Activated naive CD4-positive, alpha-beta T cell treated with anti-CD3 and anti-CD28 coated beads, Interleukin-2, amount 50 U/mL, for 72 hours (primary cell): ENCODE results near the gene SLC19A1. TPM values are rescaled to one million over a fixed set of nuclear protein-coding genes. Genes with fewer than 3 reads are reported as not detected.

Experiments
- ATAC-seq, 2 donors: fragments of 150-1000 bp; cut with Tn5 transposase; 2 replicates each; pipeline ENCODE4 v1.10.0; 2021; ENCODE audit warnings: mild to moderate bottlenecking in 2 of 2, moderate library complexity in 2 of 2
- DNase-seq, 2 donors: peaks; one replicate each; pipeline ENCODE4 v3.0.0; 2021 to 2022; ENCODE audit warnings: low spot score in 2 of 2
- H3K27ac Mint-ChIP-seq, 2 donors: one replicate each; pipeline ENCODE4 v1.8.0; 2022; ENCODE audit warnings: mild to moderate bottlenecking in 2 of 2, mixed read lengths in 2 of 2
- H3K36me3 Mint-ChIP-seq, 2 donors: one replicate each; pipeline ENCODE4 v1.8.0; 2022; ENCODE audit warnings: mixed read lengths in 2 of 2
- H3K9me3 Mint-ChIP-seq, 2 donors: one replicate each; pipeline ENCODE4 v1.8.0; 2022; ENCODE audit warnings: mixed read lengths in 2 of 2
- total RNA-seq, 2 donors: library from RNA; stranded (reverse); gene quantifications; one replicate each; pipeline ENCODE4 v1.2.3, GENCODE V29; 2022

Gene SLC19A1
- 10 to 100 TPM; 24.9 to 62.5 TPM for total RNA-seq

GRCh38 chr21:45542242-45542666 lies at the start of gene SLC19A1:
Gene SLC19A1, minus strand, starts transcription at chr21:45542440. Its CDS starts 4,481 bp downstream, at chr21:45537959.
- peak within 1 kb of the TSS in 1 of 2 donors; percentile 64 for H3K27ac Mint-ChIP-seq
- no peaks in the 10 kb centered on the region for H3K36me3 Mint-ChIP-seq
- peak; percentile 81 to 87 for ATAC-seq
- DNase-seq, result peak; percentile 68 to 85
- H3K9me3 Mint-ChIP-seq, result no peaks in the 10 kb centered on the region

DNA sequence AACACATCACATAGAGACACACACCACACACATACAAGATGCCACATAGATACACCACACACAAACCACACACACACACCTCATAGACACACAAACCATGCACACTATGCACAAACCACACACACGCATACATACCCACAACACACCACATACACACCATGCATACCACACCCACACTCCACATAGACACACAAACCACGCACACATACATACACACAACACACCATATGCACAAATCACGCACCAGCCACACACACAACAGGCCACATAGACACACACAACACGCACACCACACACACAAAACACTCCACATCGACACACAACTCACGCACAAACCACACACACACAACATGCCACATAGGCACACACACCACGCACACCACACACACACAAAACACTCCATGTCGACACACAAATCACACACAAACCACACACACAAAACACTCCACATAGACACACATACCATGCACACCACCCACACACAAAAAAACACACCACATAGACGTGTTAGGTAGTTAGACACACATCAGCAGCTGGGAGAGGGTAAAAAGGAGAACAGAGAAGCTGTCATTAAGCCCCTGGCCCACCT lies 49.5 kb upstream of the SLC19A1 start:
- H3K9me3 Mint-ChIP-seq, result peaks cover 8 to 26% of the 10 kb centered on the region in 2 donors
- peaks cover 9 to 32% of the 10 kb centered on the region in 2 donors for H3K36me3 Mint-ChIP-seq
- ATAC-seq (no peak), DNase-seq (no peak)
- H3K27ac Mint-ChIP-seq, result no peak overlapping the region

DNA sequence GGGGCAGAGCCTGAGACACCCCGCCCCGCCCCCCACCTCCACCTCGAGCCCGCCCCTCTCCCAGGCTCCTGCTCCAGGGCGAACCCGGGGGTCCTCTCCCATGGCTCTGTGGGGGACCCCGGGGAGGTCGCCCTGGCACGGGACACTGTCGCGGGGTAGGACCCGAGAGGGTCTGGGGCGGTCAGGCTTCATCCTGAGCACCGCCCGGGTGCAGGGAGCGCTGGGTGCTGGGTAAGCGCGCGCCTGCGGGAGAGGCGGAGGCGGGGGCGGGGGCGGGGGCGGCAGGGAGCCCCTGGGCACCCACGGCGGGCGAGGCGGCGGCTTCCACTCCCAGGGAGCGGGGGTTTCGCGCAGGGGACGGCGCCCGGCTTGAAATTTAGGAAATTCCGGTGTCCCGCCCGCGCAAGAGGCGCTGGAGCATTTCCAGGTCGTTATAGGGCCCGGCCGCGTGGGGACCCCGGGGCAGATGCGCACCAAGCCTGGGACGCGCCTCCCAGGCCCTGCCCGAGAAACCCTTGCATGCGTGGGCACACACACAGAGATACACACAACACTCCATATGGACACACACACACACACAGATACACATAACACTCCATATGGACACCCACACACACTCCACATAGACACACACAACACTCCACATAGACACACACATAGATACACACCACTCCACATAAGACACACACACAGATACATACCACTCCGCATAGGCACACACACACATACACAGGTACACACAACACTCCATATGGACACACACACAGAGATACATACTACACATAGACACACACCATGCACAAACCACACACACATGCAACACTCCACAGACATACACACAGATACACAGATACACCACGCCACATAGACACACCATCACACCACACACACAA lies 48.7 kb upstream of the SLC19A1 start:
- ATAC-seq, result peak; percentile 35 to 65

GRCh38 chr21:45590246-45590725 lies 48.0 kb upstream of the SLC19A1 start:
- no peak overlapping the region for H3K27ac Mint-ChIP-seq
- H3K36me3 Mint-ChIP-seq, result peaks cover 22 to 41% of the 10 kb centered on the region in 2 donors
- peaks cover 18 to 36% of the 10 kb centered on the region in 2 donors for H3K9me3 Mint-ChIP-seq
- ATAC-seq (peak; percentile 65 to 69), DNase-seq (peak; percentile 75)

More for the DNA sequence above, 48.7 kb upstream of the SLC19A1 start:
- peaks cover 16 to 33% of the 10 kb centered on the region in 2 donors for H3K9me3 Mint-ChIP-seq
- peaks cover 16 to 39% of the 10 kb centered on the region in 2 donors for H3K36me3 Mint-ChIP-seq
- DNase-seq, result peak; percentile 59 to 70
- H3K27ac Mint-ChIP-seq, result no peak overlapping the region

DNA sequence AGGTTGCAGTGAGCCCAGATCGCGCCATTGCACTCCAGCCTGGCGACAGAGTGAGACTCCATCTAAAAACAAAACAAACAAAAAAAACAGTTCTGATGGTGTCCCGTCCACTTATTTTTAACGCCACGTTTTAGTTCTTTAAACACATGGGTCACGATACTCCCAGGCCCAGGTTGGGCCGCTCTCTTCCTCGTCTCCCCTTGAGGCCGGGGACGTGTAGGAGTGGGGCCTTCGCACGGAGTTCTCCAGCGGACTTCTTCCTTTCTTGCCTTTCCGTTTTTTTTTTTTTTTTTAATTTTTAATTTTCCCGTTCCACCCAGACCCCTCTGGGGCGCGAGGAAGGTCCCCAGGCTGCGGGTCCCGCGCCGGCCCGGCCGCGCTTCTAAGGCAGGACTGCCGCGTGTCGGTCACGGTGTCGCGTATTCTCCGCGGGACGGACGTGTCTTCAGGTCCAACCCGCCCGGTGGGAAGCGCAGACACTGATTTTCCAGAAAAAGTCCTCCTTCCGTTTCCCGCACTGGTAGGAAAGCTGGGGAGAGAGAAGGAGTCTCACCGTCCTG lies 47.5 kb upstream of the SLC19A1 start:
- DNase-seq (peak in 1 of 2 donors; percentile 11), ATAC-seq (no peak)
- H3K36me3 Mint-ChIP-seq, result peaks cover 22 to 43% of the 10 kb centered on the region in 2 donors
- H3K27ac Mint-ChIP-seq, result no peak overlapping the region
- H3K9me3 Mint-ChIP-seq, result peaks cover 18 to 37% of the 10 kb centered on the region in 2 donors

DNA sequence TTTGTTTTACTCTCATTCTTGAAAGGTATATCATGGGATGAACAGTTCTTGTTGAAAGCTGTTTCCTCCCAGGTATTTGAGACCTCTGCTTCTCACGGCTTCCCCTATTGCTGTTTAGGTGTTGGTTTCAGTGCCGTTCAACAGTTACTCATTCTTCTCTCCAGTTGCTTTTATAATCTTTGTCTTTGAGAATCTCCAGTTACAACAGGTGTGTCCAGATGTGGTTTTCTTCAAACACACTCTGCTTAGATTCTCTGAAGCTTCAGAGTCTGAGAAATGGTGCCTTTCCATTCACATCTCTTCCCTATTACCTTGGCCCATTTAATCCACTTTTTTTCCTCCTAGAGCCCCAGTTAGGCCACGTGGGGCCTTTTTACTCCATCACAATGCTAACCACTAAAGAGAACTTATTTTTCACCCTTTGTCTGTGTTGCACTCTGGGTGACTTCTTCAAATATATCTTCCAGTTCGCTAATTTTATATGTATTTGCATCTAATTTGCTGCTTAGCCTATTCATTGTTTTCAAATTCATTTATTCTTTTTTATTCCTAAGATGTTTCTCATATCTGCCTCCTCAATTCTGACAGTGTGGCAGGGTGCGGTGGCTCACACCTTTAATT lies 46.7 kb upstream of the SLC19A1 start:
- H3K36me3 Mint-ChIP-seq, result peaks cover 22 to 47% of the 10 kb centered on the region in 2 donors
- no peak overlapping the region for H3K27ac Mint-ChIP-seq
- peaks cover 18 to 40% of the 10 kb centered on the region in 2 donors for H3K9me3 Mint-ChIP-seq
- DNase-seq (no peak), ATAC-seq (no peak)

DNA sequence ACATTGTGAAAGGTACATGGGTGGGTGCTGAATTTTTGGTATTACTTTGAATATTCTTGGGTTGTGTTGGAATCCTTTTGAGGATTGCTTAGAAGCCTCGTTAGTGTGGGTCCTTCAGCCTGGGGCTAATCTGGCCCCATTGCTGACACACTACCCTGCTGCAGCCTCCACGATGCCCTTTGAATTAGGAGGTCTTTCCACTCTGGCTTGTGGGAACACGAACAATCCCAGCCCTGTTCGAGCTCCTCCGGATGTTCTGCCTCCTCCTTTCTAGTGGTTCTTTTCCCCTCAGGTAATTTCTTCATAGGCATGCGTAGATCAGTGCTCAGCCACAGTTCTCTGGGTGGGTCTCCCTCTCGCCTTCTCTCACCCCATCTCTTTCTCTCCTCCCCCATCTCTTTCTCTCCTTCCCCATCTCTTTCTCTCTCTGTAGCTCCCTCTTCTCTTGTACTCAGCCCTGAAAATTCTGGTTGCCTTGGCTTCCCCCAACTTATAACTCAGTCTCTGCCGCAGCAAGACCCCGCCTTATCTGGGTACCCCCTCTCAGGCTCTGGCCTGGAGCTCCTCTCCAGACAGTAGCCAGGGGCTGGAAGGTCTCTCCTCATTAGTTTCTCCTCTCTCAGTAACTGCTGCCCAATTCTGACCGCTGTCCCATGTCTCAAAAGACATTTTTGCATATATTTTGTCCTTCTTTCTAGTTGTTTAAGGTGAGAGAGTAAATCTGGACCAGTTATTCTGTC lies 46.0 kb upstream of the SLC19A1 start:
- H3K27ac Mint-ChIP-seq, result no peak overlapping the region
- H3K9me3 Mint-ChIP-seq, result peaks cover 18 to 40% of the 10 kb centered on the region in 2 donors
- ATAC-seq (no peak), DNase-seq (peak in 1 of 2 donors; percentile 14)
- peaks cover 22 to 40% of the 10 kb centered on the region in 2 donors for H3K36me3 Mint-ChIP-seq

GRCh38 chr21:45586289-45586858 lies 44.1 kb upstream of the SLC19A1 start:
- DNase-seq (no peak), ATAC-seq (no peak)
- H3K36me3 Mint-ChIP-seq, result peaks cover 22 to 44% of the 10 kb centered on the region in 2 donors
- H3K27ac Mint-ChIP-seq, result no peak overlapping the region
- H3K9me3 Mint-ChIP-seq, result peaks cover 18 to 40% of the 10 kb centered on the region in 2 donors

- peaks cover 18 to 40% of the 10 kb centered on the region in 2 donors for H3K9me3 Mint-ChIP-seq
- ATAC-seq (no peak), DNase-seq (peak in 1 of 2 donors; percentile 13)
- no peak overlapping the region for H3K27ac Mint-ChIP-seq
- H3K36me3 Mint-ChIP-seq, result peaks cover 22 to 44% of the 10 kb centered on the region in 2 donors
These were observed 42.5 kb upstream of the SLC19A1 start for GRCh38 chr21:45584786-45585185.

DNA sequence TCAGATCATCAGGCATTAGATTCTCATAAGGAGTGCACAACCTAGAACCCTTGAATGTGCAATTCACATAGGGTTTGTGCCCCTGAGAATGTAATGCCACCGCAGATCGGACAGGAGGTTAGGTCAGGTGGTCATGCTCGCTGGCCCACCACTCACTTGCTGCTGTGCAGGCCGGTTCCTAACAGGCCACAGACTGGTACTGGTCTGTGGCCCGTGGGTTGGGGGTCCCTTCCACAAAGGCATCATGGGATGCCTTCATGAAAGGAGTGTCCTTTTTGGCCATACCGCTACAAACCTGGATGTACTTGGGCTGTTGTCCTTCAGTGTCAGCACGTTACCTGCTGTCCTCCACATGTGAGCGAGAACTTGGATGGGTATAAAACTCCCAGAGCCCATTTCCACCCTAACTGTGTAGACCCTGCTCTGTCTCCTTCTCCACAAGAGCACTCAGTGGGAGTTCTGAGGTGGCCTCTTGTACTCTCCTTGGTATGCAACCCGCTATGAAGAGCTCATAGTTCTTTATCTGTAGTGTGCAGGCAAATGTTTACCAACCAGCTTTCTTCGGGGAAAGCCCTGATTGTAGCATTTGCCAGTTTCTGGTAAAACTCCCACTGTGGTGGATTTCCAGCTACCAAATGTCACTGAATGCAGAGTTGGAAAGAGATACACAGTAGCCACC lies 41.7 kb upstream of the SLC19A1 start:
- no peak overlapping the region for H3K27ac Mint-ChIP-seq
- ATAC-seq, result no peak
- peak in 1 of 2 donors; percentile 16 for DNase-seq
- H3K9me3 Mint-ChIP-seq, result peaks cover 18 to 37% of the 10 kb centered on the region in 2 donors
- peaks cover 22 to 40% of the 10 kb centered on the region in 2 donors for H3K36me3 Mint-ChIP-seq

- Mint-ChIP-seq H3K27ac (no peak overlapping the region), H3K36me3 (peaks cover 17 to 24% of the 10 kb centered on the region in 2 donors), H3K9me3 (peaks cover 13 to 19% of the 10 kb centered on the region in 2 donors)
- peak in 1 of 2 donors; percentile 11 for DNase-seq
- no peak for ATAC-seq
These were observed 39.9 kb upstream of the SLC19A1 start for GRCh38 chr21:45582128-45582527.

DNA sequence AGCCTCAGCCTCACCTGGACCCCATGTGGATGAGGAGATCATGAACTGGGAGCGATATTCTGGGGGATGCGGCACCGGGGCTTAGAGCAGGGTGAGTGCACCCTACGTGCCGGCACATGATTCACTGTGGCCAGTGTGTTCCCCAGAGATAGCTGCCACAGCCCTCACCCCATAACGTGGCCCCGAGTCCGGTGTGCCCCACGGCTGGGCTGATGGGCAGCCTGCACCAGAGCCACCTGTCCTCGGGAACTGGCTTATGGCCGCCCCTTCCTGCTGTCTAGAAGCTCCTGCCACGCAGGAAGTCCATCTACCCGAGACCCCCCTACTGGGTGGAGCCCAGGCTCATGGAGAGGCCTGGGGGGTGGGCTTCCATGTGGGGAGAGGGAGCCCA lies 39.1 kb upstream of the SLC19A1 start:
- Mint-ChIP-seq H3K9me3 (peaks cover 5 to 11% of the 10 kb centered on the region in 2 donors), H3K27ac (no peak overlapping the region), H3K36me3 (peaks cover 9 to 16% of the 10 kb centered on the region in 2 donors)
- ATAC-seq (no peak), DNase-seq (peak in 1 of 2 donors; percentile 47)

DNA sequence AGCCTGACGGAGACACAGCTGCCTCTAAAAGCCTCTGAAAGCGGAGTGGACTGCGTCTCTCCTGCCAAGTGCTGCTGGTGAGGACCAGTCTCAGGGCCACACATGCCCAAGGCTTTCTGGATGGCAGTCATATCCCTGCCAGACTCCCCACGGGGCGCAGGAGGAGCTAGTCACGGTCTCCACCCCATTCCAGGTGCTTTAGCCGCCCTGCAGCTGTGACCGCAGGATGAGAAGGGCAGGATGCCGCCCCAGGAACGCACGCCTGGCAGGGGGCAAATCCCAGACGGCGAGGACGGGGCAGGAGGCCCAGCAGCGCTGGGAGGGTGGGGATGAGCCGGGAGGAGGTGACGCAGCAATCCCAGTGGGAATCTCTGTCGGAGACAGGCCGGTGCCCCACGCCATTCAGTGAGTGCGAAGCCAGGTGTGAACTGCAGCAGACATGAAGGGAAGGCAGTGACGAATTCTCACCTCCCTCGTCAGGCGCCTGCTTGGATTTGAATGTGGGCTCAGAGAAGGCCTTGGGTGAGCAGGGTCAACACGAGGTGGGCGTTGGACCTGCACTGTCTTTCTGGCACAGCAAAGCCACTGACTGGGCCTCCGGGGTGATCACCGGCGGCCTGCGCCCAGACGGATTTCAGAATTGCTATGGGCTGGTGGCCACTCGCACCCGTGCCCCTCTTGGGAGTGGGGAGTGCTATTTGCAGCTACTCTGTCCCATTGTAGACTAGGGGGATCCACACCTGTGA lies 38.5 kb upstream of the SLC19A1 start:
- H3K36me3 Mint-ChIP-seq, result peaks cover 4 to 10% of the 10 kb centered on the region in 2 donors
- H3K27ac Mint-ChIP-seq, result no peak overlapping the region
- peaks cover 0 to 5% of the 10 kb centered on the region in 2 donors for H3K9me3 Mint-ChIP-seq
- no peak for ATAC-seq
- peak in 1 of 2 donors; percentile 33 for DNase-seq

DNA sequence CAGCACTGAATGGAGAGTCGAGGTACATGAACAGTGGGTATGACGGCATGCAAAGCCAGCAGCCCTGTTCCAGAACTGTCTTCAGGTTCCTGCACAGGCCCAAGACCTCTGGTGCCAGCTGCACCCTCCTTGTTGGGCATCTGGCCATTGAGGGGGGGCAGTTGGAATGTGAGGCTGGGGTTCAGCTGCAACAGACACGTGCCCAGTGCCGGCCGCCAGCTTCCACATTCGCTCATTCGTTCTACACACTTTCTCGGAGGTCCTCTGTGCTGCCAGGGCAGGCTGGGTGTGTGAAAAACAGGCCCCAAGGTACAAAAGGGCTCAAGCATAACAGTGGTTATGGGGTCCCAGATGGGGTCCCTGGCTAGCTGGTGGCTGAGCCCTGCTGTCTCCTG lies 37.9 kb upstream of the SLC19A1 start:
- Mint-ChIP-seq H3K27ac (no peak overlapping the region), H3K9me3 (peaks cover 0 to 5% of the 10 kb centered on the region in 2 donors), H3K36me3 (peaks cover 0 to 10% of the 10 kb centered on the region in 2 donors)
- DNase-seq (no peak), ATAC-seq (no peak)
